Measurements from ENCODE around the gene ATRN. TPM values are rescaled to one million over a fixed set of nuclear protein-coding genes. Genes with fewer than 3 reads are reported as not detected.

ATRN gene
- total and polyA plus RNA-seq, 2 donors from 2014 or later: 15.7 to 48.1 TPM

DNA sequence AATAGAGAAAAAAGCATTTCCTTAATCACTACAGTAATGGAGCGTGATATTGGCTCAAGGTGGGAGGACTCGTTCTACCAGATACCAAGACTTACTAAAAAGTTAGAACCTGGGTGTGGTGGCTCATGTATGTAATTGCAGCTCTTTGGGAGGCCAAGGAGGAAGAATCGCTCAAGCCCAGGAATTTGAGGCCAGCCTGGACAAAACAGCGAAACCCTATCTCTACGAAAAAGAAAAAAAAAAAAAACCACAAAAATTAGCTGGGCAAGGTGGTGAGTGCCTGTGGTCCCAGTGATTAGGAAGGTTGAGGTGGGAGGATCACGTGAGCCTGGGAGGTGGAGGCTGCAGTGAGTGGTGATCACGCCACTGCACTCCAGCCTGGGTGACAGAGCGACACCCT, 24.0 kb upstream of the ATRN start:
- no peaks in the 10 kb centered on the region for H3K4me1 ChIP-seq (ENCODE audit: control insufficient read depth in 2 of 3, insufficient read depth in 2 of 3, low read depth in 1 of 3, low read length in 3 of 3)
- FAIRE-seq: no peak
- intact Hi-C loops (cut with DNase I): no loop called here
- H3K27me3 ChIP-seq (ENCODE audit: control insufficient read depth, insufficient read depth, low read length): no peaks in the 10 kb centered on the region
- H3K4me3 ChIP-seq (ENCODE audit: low read length in 3 of 3): no peak overlapping the region
- DNase-seq: peak in 2 of 5 donors; percentile 39 to 62
- H3K9me3 ChIP-seq (ENCODE audit: control insufficient read depth in 2 of 3, insufficient read depth in 1 of 3, low read length in 3 of 3): no peaks in the 10 kb centered on the region
- TF ChIP-seq, protein P1, sequence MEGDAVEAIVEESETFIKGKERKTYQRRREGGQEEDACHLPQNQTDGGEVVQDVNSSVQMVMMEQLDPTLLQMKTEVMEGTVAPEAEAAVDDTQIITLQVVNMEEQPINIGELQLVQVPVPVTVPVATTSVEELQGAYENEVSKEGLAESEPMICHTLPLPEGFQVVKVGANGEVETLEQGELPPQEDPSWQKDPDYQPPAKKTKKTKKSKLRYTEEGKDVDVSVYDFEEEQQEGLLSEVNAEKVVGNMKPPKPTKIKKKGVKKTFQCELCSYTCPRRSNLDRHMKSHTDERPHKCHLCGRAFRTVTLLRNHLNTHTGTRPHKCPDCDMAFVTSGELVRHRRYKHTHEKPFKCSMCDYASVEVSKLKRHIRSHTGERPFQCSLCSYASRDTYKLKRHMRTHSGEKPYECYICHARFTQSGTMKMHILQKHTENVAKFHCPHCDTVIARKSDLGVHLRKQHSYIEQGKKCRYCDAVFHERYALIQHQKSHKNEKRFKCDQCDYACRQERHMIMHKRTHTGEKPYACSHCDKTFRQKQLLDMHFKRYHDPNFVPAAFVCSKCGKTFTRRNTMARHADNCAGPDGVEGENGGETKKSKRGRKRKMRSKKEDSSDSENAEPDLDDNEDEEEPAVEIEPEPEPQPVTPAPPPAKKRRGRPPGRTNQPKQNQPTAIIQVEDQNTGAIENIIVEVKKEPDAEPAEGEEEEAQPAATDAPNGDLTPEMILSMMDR (IDR thresholded peaks at IDR 0.05; ENCODE audit: borderline replicate concordance, extremely low read depth, insufficient read depth): no peak
- H3K27ac ChIP-seq (ENCODE audit: low read depth in 2 of 2, low read length in 2 of 2): no peak overlapping the region
- H3K36me3 ChIP-seq (ENCODE audit: control insufficient read depth in 2 of 3, insufficient read depth in 3 of 3, low read length in 3 of 3): no peaks in the 10 kb centered on the region
- no peak overlapping the region for H3K9ac ChIP-seq (ENCODE audit: low read length in 3 of 3)

DNA sequence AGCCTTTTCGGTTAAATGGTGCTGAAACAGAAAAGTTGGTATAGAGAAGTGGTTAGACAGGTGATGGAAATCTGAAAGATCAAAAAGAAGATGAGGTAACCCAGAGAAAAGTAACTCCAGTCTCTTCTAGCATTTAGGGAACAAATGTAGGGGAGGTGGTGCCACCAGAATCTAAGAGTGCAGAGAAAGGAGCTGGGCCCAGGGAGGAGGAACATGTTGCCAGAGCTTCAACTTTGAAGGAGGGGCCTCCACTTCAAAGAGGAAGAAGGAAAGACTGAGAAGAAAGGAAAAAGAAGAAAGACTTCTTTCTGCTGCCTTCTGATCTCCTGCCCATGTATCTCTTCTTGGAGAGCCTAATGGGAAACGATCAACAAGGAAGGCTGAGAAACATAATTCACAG, 23.5 kb upstream of the ATRN start:
- Histone ChIP-seq H3K4me1 (ENCODE audit: control insufficient read depth in 2 of 3, insufficient read depth in 2 of 3, low read depth in 1 of 3, low read length in 3 of 3) (peaks cover 0 to 2% (median 0%) of the 10 kb centered on the region in 3 donors), H3K36me3 (ENCODE audit: control insufficient read depth in 2 of 3, insufficient read depth in 3 of 3, low read length in 3 of 3) (no peaks in the 10 kb centered on the region), H3K9ac (ENCODE audit: low read length in 3 of 3) (no peak overlapping the region), H3K27me3 (ENCODE audit: control insufficient read depth, insufficient read depth, low read length) (no peaks in the 10 kb centered on the region), H3K27ac (ENCODE audit: low read depth in 2 of 2, low read length in 2 of 2) (no peak overlapping the region), H3K4me3 (ENCODE audit: low read length in 3 of 3) (no peak overlapping the region), H3K9me3 (ENCODE audit: control insufficient read depth in 2 of 3, insufficient read depth in 1 of 3, low read length in 3 of 3) (no peaks in the 10 kb centered on the region)
- intact Hi-C loops (cut with DNase I): no loop called here
- TF ChIP-seq, protein P1 (IDR thresholded peaks at IDR 0.05; ENCODE audit: borderline replicate concordance, extremely low read depth, insufficient read depth): no peak
- no peak for DNase-seq
- FAIRE-seq: no peak

DNA sequence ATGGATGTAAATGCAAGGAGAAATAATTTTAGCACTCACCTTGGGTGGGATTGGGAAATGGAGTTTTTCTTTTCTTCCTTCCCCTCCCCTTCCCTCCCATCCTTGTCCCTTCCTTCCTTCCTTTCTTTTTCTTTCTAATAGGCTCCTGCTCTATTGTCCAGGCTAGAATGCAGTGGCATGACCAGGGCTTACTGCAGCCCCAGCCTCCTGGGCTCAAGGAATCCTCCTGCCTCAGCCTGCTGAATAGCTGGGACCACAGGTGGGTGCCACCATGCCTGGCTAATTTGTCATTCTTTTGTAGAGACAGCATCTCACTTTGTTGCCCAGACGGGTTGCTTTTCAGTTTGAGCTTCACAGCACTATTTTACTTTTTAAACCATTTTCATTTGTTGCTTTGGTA, 21.5 kb upstream of the ATRN start:
- Histone ChIP-seq H3K36me3 (ENCODE audit: control insufficient read depth in 2 of 3, insufficient read depth in 3 of 3, low read length in 3 of 3) (no peaks in the 10 kb centered on the region), H3K4me3 (ENCODE audit: low read length in 3 of 3) (no peak overlapping the region), H3K9me3 (ENCODE audit: control insufficient read depth in 2 of 3, insufficient read depth in 1 of 3, low read length in 3 of 3) (no peaks in the 10 kb centered on the region), H3K27ac (ENCODE audit: low read depth in 2 of 2, low read length in 2 of 2) (no peak overlapping the region), H3K27me3 (ENCODE audit: control insufficient read depth, insufficient read depth, low read length) (no peaks in the 10 kb centered on the region), H3K9ac (ENCODE audit: low read length in 3 of 3) (no peak overlapping the region), H3K4me1 (ENCODE audit: control insufficient read depth in 2 of 3, insufficient read depth in 2 of 3, low read depth in 1 of 3, low read length in 3 of 3) (peaks cover 0 to 4% (median 0%) of the 10 kb centered on the region in 3 donors)
- TF ChIP-seq, protein P1 (IDR thresholded peaks at IDR 0.05; ENCODE audit: borderline replicate concordance, extremely low read depth, insufficient read depth): no peak
- FAIRE-seq (no peak), DNase-seq (no peak)
- intact Hi-C loops (cut with DNase I): no loop called here

DNA sequence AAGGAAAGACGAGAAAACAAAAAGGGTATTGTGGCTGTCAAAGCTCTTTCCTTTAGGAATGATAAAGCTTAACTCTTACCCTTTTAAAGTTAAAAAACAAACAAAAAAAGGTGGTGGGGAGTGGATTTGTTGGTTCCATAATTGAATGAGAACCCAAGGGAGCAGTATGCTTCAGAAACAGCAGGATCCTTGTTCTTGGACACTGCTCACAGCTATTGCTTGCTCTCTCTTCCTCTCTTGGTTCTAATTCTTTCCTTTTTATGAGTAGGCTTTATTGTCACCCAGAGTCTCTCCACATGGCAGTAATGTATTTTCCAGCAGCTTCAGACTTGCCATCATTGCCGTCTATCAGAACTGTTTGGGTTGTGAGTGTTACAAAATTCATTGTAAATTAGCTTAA, 18.7 kb upstream of the ATRN start:
- H3K4me1 ChIP-seq (ENCODE audit: control insufficient read depth in 2 of 3, insufficient read depth in 2 of 3, low read depth in 1 of 3, low read length in 3 of 3): peaks cover 0 to 4% (median 2%) of the 10 kb centered on the region in 3 donors
- H3K27ac ChIP-seq (ENCODE audit: low read depth in 2 of 2, low read length in 2 of 2): no peak overlapping the region
- intact Hi-C loops (cut with DNase I): no loop called here
- TF ChIP-seq, protein P1 (IDR thresholded peaks at IDR 0.05; ENCODE audit: borderline replicate concordance, extremely low read depth, insufficient read depth): no peak
- no peaks in the 10 kb centered on the region for H3K36me3 ChIP-seq (ENCODE audit: control insufficient read depth in 2 of 3, insufficient read depth in 3 of 3, low read length in 3 of 3)
- no peaks in the 10 kb centered on the region for H3K9me3 ChIP-seq (ENCODE audit: control insufficient read depth in 2 of 3, insufficient read depth in 1 of 3, low read length in 3 of 3)
- no peak overlapping the region for H3K9ac ChIP-seq (ENCODE audit: low read length in 3 of 3)
- no peaks in the 10 kb centered on the region for H3K27me3 ChIP-seq (ENCODE audit: control insufficient read depth, insufficient read depth, low read length)
- FAIRE-seq: no peak
- no peak for DNase-seq
- H3K4me3 ChIP-seq (ENCODE audit: low read length in 3 of 3): no peak overlapping the region
